ENCODE results near the gene LRRC7.

GRCh38 chr1:70043804-70044203, 476.1 kb downstream of the LRRC7 start:
- TF ChIP-seq CTCF (conservative IDR thresholded peaks at IDR 0.05) (no peak), ZFX (IDR thresholded peaks at IDR 0.05) (no peak)

All from C4-2B (cell line).